GM18505 (cell line): ENCODE results near the gene CDC14A.

Source experiments
- ATAC-seq: cut with Tn5 transposase; IDR thresholded peaks from one replicate; pipeline ENCODE4 v1.9.1; 2021; ENCODE audit not compliant: unreplicated experiment
- POLR2A ChIP-seq: IDR thresholded peaks from 4 replicates; pipeline ENCODE4 v1.6.1; 2011; ENCODE audit warnings: borderline replicate concordance; ENCODE audit not compliant: insufficient read depth, insufficient read length; ENCODE audit errors: extremely low read depth

The CDC14A gene

GRCh38 chr1:100352267-100353070 lies at the start of gene CDC14A:
CDC14A (plus strand) TSS chr1:100352506; CDS start chr1:100352955, 449 bp downstream.
- peak; percentile 81 for TF ChIP-seq POLR2A
- ATAC-seq = peak; percentile 64

DNA sequence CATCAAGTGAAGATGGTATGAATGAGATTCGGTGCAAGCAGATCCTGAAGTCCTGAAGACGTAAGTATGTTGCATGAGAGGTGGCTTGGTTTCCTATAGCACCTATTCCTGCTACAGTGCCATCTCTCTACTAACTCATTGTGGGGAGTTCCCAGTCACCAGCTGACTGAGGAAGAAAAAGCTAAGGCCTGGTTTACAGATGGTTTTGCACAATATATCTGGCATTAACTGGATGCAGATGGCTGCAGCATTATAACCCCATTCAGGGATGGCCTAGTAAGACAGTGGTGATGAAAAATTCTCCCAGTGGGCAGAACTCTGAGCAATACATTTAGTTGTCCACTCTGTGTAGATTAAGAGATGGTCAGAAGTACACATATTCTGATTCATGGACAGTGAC lies 49.6 kb upstream of the CDC14A start:
- TF ChIP-seq POLR2A = no peak
- no peak for ATAC-seq

DNA sequence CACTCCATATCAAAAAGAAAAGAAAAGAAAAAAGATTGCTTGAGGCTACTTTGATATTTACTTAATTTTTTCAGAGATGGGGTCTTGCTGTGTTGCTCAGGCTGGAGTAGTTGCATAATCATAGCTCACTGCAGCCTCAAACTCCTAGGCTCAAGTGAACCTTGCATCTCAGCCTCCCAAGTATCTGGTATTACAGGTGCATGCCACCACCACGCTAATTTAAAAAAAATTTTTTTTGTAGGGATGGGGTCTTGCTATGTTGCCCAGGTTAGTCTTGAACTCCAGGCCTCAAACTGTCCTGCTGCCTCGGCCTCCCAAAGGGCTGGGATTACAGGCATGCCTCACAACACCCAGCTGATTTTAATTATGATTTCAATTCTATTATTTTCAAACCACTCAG lies 48.1 kb upstream of the CDC14A start:
- no peak for TF ChIP-seq POLR2A
- no peak for ATAC-seq

GRCh38 chr1:100304921-100305320 lies 47.4 kb upstream of the CDC14A start:
- no peak for ATAC-seq
- no peak for TF ChIP-seq POLR2A

DNA sequence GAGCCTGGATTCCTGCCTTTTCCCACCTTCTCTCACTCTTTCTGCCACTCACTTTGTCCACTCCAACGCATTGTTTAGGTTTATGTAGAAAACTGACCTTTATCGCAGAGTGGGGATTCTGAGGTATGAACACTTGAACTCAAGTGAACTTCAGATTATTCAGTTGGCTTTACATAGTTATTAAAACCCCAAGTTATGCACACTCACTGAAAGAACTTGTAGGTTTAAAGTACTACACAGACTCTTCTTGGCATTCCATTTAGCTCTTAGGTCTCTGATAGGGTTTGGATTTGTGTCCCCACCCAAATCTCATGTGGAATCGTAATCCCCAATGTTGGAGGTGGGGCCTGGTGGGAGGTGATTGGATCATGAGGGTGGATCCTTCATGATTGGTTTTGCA lies 46.4 kb upstream of the CDC14A start:
- ATAC-seq = no peak

DNA sequence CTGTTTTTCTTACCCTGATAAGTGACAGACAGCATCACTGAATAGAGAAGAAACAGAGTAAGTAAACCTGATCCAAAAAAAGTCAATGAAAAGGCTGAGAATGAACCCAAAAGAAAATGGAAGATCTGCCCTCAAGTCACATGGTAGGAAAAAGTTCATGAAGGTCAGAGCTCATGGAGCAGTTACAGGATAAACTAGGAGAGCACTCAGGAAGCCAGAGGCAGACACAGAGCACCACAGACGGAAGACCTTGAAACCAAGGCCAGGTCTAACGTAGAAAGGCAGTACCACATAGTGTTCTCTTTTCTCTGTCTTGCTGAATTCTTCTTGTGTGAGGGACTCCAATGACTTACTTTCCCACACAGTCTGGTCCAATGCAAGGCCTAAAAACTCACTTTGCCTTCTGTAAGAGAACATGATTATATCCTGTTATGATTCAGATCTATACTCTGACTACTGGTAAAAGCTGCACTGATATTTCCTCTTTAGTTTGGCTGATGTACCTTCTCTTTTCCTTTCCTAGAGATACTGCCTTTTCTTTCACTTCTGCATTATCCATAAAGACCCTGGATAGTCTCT lies 45.5 kb upstream of the CDC14A start:
- ATAC-seq = no peak
- no peak for TF ChIP-seq POLR2A

More for the DNA sequence above, 46.4 kb upstream of the CDC14A start:
- no peak for TF ChIP-seq POLR2A

- TF ChIP-seq POLR2A = no peak
- ATAC-seq = no peak
These were observed 43.5 kb upstream of the CDC14A start for GRCh38 chr1:100308777-100309176.

DNA sequence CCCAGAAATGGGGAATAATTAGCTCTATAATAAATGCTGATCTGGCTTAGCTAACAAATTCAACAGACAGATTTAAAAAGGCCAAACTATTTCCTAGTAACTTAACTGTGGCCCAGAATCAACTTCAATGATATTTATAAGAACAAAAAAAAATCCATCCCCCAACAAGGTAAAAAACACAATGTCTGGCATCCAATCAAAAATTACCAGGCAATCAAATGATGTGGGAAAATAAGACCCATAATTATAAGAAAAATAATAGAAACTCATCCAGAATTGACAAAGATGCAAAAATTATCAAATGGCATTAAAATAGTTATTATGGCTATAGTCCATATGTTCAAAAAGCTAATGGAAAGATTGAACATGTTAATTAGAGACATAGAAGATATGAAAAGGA lies 42.4 kb upstream of the CDC14A start:
- TF ChIP-seq POLR2A = no peak

GRCh38 chr1:100313382-100313781 lies 38.9 kb upstream of the CDC14A start:
- no peak for ATAC-seq
- no peak for TF ChIP-seq POLR2A

More for the DNA sequence above, 42.4 kb upstream of the CDC14A start:
- ATAC-seq = no peak

DNA sequence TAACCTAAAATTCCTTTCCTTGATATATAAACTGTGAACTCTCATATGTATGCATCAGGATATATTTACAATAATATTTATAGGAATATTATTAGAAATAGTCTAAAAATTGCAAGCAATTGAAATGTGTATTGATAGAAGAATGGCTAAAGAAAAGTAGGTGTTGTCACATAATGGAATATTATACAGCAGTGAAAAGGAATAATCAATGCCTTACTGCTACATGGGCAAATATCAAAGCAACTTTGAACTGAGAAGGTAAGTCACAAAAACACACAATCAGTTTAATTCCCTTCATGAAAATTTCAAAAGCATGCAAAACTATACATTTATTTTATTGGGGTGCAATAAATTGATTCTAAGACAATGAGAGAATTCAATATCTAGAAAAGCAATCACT lies 35.7 kb upstream of the CDC14A start:
- ATAC-seq = no peak
- TF ChIP-seq POLR2A = no peak

DNA sequence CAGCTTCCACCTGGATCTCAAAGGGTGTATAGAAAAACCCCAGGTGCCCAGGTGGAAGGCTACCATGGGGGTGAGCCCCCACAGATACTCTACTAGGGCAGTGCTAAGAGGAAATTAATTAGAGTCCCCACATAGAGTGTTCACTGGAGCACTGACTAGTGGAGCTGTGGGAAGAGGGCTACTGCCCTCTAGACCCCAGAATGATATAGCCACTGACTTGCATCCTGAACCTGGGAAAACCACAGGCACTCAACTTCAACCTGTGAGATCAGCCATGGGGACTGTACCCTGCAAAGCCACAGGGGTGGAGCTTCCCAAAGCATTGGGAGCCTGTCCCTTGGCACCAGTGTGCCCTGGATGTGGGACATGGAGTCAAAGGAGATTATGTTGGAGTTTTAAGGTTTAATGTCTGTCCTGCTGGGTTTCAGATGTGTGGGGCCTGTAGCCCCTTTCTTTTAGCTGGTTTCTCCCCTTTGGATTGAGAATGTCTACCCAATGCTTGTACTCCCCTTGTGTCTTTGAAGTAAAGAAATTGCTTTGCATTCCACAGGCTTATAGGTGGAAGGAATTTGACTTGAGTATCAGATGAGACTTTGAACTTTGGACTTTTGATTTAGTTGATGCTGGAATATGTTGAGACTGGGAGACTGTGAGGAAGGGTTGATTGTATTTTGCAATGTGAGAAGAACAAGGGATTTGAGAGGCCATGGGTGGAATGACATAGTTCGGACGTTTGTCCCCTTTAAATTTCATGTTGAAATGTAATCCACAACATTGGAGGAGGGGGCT lies 31.8 kb upstream of the CDC14A start:
- ATAC-seq = no peak
- TF ChIP-seq POLR2A = no peak

DNA sequence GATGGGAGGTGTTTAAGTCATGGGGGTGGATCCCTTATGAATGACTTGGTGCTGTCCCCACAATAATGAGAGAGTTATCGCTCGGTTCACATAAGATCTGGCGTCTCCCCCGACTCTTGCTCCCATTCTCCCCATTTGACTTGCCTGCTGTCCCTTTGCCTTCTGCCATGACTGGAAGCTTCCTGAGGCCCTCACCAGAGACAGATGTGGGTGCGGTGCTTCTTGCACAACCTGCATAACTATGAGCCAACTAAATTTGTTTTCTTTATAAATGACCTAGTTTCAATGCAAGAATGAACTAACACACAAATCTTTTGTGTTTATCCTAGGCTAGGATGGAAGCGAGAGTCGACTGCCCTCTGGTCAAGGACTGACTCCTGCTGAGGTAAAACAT lies 31.2 kb upstream of the CDC14A start:
- no peak for ATAC-seq
- TF ChIP-seq POLR2A = no peak

GRCh38 chr1:100321506-100321905 lies 30.8 kb upstream of the CDC14A start:
- no peak for TF ChIP-seq POLR2A
- no peak for ATAC-seq

DNA sequence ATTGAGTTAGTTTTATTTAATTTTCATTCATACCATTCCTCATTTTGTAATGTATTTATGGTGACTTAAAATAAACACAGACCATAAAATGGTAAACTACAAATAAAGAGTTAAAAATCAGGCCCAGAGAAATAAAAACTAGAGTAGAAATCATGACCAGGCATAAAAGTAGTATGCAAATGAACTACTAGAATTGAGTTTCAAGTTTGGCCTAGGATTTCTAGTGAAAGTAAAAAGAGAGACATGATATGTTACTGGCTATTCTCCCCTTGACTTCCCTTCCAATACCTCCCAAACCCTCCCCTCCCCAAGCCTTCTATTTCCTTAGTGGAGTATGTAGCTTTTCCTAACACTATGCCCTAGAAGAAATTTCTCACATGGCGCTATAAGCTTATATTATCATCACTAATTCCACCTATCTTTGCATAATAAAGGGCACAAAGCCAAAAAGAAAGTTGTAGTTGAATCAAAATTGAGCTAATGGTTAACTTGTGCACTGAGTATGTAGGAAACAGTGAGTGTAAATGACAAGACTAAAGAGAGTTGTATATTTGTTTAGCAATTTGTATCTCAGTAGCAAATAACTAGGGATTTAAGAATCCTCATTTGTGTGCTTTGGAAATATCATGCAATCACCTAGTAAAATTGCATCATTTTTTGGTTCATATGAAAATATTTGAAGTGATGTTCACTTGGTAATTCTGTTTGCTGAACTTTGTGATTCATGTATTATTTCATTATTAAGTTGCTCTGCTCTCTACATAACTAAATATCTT lies 29.7 kb upstream of the CDC14A start:
- no peak for ATAC-seq

More for the DNA sequence above, 29.7 kb upstream of the CDC14A start:
- no peak for TF ChIP-seq POLR2A
